HG03039 (cell line): ENCODE data around the gene RASA3.
"Not testable (repeated sequence)": the region's sequence is repeated elsewhere in the genome, so short reads cannot be mapped to it uniquely, and the experiment has no call there.

Experiments
- ATAC-seq: cut with Tn5 transposase; IDR thresholded peaks from one replicate; pipeline ENCODE4 v1.9.1; 2021; ENCODE audit warnings: mild to moderate bottlenecking, moderate library complexity; ENCODE audit not compliant: unreplicated experiment

RASA3 gene

DNA sequence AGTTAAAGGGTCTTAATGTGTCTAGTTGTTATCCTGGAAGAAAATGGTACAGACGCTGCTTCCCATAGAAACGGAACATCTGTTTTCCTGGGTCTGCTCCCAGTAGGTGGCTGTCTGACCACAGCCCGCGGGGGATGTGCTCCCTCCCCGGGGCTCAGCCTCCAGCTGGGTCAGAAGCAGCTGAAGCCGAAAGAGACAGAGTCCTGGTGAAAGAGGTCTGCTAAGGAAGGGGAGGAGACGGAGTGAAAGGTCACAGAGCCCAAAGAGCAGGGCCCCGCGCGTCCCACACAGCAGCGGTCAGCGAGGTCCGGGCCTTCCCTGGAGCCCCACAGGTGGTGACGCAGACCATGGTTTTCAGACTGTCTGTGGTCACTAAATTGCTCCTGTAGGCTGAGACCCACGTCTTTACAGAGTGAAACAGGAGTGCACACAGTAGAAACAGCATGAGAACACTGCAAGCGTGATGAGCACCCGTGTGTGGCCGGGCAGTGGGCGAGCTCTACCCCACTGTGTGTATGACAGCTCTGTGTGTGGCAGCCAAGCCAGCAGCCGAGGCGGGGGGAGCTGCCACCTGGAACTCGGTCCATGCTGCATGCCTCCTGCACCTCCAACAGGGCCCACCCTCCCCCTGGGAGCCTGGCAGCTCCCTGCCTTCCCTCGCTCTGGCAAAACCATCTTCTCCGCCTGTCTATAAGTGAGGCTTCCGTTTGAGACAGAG, 106.5 kb downstream of the RASA3 start:
- ATAC-seq = no peak

DNA sequence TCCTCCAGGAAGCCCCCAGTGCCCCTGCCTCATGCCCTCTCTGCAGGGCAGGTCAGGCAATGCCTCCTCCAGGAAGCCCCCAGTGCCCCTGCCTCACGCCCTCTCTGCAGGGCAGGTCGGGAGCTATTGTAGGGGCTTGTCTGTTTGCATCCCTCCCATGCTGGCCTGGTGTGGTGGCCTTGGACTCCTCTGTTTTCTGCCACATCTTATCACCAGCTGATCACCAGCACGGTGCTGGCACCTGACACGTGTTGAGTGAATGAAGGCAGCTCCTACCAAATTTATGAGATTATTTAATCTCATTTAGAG, 107.1 kb downstream of the RASA3 start:
- ATAC-seq = no peak

DNA sequence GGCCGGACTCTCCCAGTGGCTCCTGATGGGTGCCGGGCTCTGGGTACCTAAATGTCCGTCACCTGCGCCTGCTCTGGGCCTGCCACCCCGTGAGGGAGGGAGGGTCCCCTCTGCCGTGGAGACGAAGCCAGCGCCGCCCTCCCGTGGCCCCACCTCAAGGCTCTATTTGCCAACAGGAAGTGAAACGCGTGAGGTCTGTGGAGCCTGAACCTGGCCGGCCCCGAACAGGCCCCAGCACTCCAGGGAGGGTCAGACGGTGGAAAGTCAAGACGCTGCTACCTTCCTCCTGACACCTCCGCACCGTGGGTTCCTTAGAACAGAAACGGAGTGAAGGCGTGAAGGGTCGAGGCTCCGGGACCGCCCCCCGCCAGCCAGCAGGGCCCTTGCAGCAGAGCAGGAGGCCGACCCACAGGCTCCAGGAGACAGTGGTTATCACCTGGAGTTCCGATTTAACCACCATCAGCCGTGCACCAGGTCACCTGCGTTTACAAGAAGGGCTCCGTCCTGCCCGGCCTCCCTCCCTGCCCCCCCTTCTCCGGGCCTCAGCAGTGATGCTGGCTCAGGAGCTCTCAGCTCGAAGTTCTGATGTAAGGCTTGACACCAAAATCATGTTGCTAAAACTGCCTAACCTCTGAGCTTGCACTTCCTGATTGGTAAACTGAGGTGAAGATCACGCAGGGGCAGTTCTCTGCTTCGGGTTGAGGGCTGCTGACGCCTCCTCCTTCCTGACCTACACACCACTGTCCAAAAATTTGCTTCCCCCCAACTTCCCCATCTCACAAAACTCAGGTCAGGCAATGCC, 107.6 kb downstream of the RASA3 start:
- peak; percentile 66 for ATAC-seq

DNA sequence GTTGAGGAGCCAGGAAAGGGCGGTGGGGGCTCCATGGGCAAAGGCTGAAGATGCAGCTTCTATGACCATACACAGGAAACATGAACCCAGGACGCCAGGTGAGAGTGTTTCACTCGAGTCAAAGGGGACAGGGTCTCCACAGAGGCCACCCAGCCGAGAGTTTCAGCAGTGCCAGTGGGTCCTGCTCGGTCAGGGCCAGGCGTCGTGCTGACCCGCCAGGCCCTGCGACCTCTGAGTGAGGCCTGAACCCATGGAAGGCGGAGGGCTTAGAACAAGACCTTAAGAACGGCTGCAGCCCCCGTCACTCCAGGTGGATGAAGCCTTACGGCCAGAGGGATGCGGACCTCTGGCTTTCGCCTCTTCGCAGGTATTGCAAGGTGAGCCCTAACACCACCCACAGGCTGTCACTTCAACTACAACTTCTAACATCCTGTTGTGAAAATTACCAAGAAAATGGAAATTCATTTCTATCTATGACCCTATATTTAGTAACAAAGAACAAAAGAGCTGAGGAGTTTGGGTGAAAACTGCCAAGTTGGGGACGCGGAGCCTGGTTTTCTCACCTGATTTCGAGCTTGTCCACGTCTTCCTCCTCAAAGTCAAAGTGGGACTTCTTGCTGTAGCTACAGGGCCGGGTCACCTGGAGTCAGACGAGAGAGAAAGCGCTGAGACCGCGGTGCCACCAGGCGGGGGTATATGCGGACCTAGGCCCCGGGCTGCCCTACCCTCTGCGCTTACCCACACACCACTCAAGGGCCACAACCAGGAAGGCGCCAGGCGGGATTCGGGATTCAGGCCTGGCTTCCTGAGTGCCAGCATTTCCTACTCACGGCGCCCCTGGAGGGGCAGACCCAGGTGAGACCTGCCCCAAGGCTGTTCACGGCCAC, 108.5 kb downstream of the RASA3 start:
- ATAC-seq = no peak

DNA sequence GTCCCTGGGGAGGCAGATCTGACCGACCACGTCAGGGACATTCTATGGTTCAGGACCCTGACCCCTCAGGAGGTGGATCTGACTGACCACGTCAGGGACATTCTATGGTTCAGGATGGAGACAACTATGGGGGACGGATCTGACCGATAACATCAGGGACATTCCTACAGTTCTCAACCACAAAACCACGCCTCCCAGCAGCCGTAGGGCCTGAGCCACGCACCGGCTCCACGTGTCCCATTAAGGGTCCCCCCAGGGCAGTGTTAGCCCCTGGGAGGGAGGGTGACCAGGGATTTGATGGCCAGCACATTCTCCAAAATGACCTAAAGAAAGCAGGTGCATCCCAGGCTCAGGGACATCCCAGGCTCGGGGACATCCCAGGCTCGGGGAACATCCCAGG, 109.5 kb downstream of the RASA3 start:
- ATAC-seq = no peak

DNA sequence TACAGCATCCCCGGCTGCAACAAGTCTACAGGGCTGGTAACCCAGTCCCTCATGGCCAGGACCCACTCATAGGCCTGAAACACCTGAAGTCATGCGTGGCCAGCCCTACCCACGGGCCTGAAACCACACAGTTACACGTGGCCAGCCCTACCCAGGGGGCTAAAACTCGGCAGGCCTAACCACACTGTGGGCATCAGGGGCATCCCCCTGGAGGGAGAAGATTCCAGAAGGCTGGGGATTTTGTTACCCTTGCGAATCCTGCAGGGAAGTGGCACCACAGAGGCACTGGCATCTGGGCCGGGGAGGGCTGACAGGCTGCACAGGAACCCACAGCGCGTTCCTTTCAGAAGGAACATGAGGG, 110.1 kb downstream of the RASA3 start:
- ATAC-seq = no peak

DNA sequence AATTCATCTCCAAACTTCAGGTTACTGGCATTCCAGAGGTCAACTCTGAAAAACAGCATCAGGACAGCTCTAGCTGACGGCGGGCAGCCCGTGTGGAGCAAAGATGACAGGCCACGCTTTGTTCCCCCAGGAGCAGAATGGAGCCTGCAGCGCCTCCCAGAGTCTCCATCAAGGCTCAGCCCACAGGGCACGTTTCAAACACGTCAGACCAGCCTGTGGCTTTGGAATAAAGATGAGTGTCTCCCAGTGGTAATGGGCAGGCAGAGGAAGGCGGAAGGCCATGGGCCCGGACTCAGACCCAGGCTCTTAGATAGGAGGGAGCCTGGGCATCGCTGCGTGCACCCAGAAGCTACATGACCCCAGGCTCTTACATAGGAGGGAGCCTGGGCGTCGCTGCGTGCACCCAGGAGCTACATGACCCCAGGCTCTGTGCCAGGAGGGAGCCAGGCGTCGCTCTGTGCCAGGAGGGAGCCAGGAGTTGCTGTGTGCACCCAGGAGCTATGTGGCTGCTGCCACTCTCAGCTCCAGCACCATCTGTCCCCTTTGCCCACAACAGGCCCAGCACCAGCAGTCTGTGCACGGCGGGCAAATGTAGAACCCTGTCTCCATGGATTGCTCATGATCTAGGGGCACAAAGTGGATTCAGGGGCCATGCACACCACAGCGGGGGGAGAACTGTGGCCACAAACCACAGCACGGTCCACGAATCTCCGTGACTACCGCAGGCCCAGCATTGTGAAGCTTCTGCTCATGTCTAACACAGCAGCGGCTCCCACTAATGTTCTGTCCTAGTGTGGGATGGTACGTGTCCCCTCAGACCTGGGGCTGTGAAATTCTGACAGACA, 110.7 kb downstream of the RASA3 start:
- ATAC-seq = no peak

DNA sequence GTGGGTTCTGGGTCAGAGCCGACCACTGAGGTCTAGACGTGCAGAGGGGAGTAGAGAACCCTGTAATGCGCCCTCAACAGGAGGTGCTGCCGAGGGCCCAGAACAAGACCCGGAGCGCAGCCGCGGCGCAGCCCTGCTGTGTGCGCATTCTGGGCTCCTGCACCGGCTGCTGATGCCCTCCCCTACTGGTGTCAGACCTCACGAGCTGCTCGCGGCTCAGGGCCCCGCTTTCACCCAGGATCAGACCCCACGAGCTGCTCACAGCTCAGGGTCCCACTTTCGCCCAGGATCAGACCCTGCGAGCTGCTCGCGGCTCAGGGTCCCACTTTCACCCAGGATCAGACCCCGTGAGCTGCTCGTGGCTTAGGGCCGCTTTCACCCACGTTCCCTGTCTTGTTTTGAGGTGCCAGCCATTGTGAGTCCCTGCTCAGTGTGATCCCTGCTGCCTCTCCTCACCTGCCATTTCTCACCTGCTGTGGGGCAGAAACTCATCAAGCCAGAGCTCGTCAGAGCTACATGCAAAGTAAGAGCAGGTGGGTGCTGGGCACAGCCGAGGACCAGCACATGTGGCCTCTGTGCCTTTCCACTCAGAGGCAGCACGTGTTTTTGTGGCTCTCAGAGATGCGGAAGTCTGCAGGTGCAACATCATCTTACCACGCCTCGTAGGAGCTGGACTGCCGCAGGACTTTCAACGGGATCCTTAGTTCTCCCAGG, 111.5 kb downstream of the RASA3 start:
- no peak for ATAC-seq

DNA sequence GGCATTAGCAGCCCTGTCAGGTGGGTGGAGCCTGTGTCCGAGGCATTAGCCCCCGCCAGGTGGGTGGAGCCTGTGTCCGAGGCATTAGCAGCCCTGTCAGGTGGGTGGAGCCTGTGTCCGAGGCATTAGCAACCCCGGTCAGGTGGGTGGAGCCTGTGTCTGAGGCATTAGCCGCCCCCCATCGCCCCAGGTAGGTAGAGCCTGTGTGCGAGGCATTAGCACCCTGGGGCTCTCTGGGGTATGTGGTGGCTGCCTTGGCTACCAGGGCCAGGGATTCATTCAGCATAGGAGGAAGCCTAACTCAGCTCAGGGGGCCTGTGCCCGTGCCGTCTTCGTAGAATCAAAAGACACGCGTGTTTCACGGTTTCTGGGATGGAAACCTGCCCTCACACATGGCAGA, 112.3 kb downstream of the RASA3 start:
- ATAC-seq = not testable (repeated sequence)

DNA sequence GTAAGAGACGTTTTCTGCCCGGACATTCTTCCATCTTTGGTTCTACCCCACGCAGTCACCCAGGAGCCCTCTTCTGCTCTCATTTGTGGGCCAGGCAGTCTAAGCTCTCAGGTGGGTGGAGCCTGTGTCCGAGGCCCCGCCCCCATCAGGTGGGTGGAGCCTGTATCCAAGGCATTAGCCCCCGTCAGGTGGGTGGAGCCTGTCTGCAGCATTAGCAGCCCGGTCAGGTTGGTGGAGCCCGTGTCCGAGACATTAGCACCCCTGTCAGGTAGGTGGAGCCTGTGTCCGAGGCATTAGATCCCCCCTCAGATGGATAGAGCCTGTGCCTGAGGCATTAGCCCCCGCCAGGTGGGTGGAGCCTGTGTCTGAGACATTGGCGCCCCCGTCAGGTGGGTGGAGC, 113.1 kb downstream of the RASA3 start:
- ATAC-seq = no peak

DNA sequence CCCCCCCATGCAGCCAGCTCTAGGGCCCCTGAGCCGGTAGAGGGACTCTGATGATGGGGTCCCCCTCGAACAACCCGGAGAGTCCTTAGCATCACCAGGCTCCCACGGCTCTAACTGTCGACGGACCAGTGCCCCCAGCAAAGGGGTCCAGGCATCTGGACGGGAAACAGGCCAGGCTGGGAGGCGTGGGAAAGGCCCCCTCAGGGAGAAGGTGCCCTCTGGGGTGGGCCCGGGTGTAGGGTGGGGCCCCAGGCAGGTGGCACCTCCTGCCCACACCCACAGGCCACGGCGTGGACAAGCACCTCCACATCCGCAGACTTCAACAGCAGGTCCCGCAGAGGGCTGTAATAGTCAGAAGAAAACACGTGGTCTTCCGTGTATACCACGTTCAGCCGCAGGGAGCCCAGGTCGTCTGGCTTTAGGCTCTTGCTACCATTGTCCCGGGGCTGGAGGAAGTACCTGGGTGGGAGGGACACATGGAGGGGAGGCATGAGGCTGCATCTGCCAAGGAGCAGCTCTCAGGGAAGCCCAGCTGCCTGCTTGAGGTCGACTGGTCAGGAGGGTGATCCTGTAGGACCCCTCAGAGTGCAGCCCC, 113.9 kb downstream of the RASA3 start:
- no peak for ATAC-seq

DNA sequence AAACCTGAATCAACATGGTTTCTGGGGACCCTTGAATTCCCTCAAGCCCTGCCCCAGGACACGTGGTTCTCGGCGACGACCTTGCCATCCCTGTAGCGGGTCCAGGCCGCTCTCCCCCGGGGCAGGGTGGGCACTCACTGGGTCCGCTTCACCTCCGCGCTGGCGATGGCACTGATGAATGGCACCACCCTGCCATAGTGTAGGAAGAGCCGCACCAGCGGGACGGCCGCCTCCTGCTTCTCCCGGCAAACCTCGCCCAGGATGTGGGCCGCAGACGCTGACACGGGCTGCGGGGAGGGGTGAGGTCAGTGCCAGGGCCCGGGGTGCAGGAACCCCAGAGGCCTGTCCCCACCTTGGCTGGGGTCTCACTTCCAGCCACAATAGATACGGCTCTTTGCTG, 114.5 kb downstream of the RASA3 start:
- ATAC-seq = no peak

DNA sequence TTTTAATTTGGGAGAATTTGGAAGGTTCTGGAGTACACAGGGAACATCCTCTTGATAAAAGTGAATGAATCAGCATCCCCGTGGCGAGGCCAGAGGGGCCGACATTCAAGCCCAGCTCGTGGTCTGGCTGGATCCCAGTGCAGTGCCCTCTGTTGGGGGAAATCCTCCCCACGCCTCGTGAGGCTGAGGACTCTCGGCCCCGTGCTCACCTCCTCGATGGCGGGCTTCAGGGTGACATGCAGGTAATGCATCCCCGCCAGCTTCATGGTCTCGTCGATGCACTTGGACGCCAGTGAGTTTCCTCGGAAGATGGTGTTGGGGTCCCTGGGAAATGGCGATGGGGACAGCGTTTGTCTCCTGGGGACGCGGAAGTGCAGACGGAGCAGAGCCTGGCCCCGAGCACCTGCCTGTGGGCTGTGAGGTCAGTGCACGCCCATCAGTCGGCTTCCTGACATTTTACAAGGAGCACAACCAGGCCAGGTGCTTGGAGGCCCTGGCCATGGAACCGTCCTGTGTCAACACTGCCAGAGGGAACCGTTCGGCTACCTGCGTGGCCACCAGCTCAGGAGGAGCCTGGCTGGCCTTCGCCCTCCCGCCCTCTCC, 115.3 kb downstream of the RASA3 start:
- ATAC-seq = no peak

DNA sequence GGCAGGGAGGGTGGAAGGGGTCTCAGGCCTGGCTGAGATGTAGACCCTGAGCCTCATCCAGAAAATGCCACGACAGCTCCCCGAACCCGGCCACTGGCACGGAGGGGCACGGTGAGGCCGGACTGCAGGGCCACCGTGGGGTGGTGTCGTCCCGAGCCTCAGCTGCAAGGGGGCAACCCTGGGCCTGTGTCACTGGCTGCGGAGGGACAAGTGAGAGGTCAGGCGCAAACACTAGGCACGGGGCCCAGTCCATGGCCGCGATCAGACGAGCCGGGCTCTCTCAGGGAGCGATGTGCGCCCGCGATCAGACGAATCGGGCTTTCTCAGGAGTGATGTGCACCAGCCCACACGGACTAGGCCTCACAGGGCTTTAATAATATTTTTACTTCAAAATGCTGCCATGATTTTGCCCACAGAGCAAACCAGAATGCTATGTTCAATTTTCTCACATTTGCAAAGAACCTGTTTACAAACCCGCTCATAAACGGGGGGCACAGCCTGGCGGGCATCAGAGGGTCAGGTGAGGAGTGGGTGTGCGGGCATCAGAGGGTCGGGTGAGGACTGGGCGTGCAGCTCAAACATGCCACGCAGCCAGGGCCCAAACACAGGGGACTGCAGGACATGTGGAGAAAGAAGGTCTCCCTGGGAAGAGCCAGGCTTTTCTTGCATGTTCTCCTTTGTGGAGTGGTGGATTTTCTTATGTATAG, 115.9 kb downstream of the RASA3 start:
- ATAC-seq = no peak

DNA sequence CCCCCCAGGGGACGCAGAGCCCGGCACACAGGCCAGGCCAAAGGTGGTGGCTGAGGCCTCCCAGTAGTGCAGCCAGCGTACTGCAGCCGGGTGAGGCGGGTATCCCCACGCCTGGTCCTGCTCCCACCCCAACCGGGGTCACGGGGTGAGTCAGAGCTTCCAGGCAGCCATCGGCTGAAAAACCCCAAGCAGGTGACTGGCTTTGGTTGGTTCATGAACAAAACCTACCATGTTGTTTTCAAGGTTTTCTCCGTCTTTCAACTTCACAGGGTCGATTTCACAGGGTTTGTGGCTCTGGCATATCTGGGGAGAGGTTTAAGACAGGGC, 116.5 kb downstream of the RASA3 start:
- no peak for ATAC-seq

DNA sequence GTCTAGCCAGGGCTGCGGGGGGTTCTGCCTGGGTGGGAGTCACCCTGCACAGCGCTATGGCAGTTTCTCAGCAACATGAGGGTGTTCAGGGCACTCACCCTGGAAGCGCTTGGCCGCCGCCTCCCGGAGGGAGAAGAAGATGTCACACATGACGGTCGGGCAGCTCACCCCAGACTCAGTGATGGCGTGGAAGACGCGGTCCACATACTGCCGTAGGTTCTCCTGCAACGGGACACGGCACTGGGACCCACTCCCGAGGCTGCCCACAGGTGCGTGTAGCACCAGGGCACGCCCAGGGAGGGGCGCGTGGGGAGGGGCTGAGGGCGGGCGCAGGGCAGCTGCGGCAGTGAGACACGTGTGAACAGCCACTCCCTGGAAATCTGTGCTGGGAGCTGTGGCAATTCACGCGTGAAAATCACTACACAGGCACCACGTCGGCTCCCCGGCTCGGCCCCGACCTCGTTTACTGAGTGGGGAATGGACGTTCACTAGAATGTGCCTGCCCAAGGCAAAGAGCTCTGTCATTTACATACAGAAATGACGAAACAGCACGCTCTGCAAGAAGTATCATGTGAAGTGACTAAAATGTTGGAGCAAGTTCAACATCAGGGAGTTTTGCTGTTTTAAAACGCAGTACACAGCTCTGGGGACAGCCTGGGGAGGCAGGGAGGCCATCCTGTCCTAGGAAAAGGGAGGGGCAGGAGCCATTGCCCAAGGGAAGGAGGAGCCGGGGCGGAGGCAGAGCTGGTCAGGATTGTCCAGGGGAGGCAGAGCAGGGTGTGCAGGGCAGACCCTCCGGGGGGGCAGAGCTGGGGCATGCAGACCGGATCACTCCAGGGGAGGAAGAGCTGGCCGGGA, 117.1 kb downstream of the RASA3 start:
- no peak for ATAC-seq

DNA sequence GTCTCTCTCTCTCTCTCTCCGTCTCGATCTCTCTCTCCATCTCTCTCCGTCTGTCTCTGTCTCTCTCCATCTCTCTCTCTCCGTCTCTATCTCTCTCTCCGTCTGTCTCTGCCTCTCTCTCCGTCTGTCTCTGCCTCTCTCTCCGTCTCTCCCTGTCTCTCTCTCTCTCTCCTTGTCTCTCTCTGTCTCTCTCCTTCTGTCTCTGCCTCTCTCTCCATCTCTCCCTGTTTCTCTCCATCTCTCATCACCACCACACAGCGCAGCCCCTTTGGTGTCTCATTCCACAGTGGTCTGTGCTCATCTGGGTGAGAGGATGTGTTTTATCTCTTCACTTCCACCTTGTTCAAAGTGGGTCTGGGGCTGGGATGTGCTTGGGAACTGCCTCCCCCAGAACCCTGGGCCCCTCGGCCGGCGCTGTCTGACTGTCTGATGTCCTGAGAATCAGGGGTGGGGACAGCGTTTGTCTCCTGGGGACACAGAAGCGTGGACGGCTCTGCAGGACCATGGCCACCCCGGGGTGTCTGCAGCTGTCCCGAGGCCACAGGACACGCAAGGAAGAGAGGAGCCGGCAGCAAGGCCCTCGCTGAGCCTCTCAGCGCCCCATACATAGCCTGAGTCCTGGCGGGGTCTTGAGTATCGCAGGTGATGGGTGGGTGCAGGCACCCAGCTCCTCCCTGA, 118.3 kb downstream of the RASA3 start:
- ATAC-seq = no peak
